SK-N-SH (cell line): ENCODE measurements around the gene PDHX. TPM values are rescaled to one million over a fixed set of nuclear protein-coding genes. Genes with fewer than 3 reads are reported as not detected.

Experiments
- CTCF ChIA-PET: fragments of 300-600, 350-600 bp; formaldehyde crosslinking; extraction: SDS; loops from one replicate; lab custom pipeline; 2021; lab: Yijun Ruan, JAX
- POLR2A ChIA-PET: fragments of 350-600 bp; sonication (Branson Sonifier 250); formaldehyde crosslinking; extraction: SDS; loops from one replicate; lab custom pipeline; 2020; ENCODE audit warnings: antibody characterized with exemption, inconsistent platforms; lab: Yijun Ruan, JAX
- DNase-seq: peaks from one replicate; pipeline ENCODE4 v3.0.0; 2012
- H2AFZ ChIP-seq: fragments of 200-600 bp; sonication (generic); 2 replicates; pipeline ENCODE4 v1.8.1; 2016; ENCODE audit warnings: antibody characterized with exemption, mild to moderate bottlenecking, low read depth
- H3F3A ChIP-seq: fragments of 200-600 bp; sonication (generic); replicated peaks from 2 replicates; pipeline ENCODE3; 2016; ENCODE audit warnings: antibody characterized with exemption, mild to moderate bottlenecking; ENCODE audit not compliant: insufficient read depth
- H3K27ac ChIP-seq, 2 experiments: fragments of 200-500 bp in 1 of 2; fragments of 200-600 bp in 1 of 2; sonication (Bioruptor generic) in 1 of 2; sonication (generic), shearing (Covaris generic) in 1 of 2; 2 replicates each; pipeline versions ENCODE4 v1.5.1 to v1.6.1; 2014 to 2016; ENCODE audit warnings: low read depth in 2 of 2, inconsistent platforms in 1 of 2, low read length in 1 of 2, mild to moderate bottlenecking in 1 of 2, mixed read lengths in 1 of 2
- H3K27me3 ChIP-seq: fragments of 200-600 bp; sonication (generic), shearing (Covaris generic); 2 replicates; pipeline ENCODE4 v1.6.1; 2016; ENCODE audit warnings: mixed run types; ENCODE audit not compliant: insufficient read depth
- H3K36me3 ChIP-seq, 2 experiments: fragments of 200-500 bp in 1 of 2; fragments of 200-600 bp in 1 of 2; sonication (Bioruptor generic) in 1 of 2; sonication (generic) in 1 of 2; replicated peaks in 1 of 2; 2 replicates each; pipeline versions ENCODE3 to v1.5.1; 2014 to 2016; ENCODE audit warnings: low read length in 1 of 2, mild to moderate bottlenecking in 1 of 2; ENCODE audit not compliant: insufficient read depth in 2 of 2, control insufficient read depth in 1 of 2
- H3K4me1 ChIP-seq, 2 experiments: fragments of 200-500 bp in 1 of 2; fragments of 200-600 bp in 1 of 2; sonication (Bioruptor generic) in 1 of 2; sonication (generic), shearing (Covaris generic) in 1 of 2; 2 replicates each; pipeline versions ENCODE4 v1.5.1 to v1.6.1; 2014 to 2016; ENCODE audit warnings: low read depth in 1 of 2, low read length in 1 of 2, mixed run types in 1 of 2; ENCODE audit not compliant: insufficient read depth in 2 of 2, control insufficient read depth in 1 of 2
- H3K4me2 ChIP-seq: fragments of 200-600 bp; sonication (generic), shearing (Covaris generic); 2 replicates; pipeline ENCODE4 v1.6.1; 2017; ENCODE audit warnings: mixed run types
- H3K4me3 ChIP-seq, 2 experiments: fragments of 200-500 bp in 1 of 2; fragments of 200-600 bp in 1 of 2; sonication (Bioruptor generic) in 1 of 2; sonication (generic), shearing (Covaris generic) in 1 of 2; 2 replicates each; pipeline versions ENCODE4 v1.5.1 to v1.8.1; 2014 to 2016; ENCODE audit warnings: low read depth in 2 of 2, inconsistent platforms in 1 of 2, low read length in 1 of 2, mild to moderate bottlenecking in 1 of 2, mixed read lengths in 1 of 2, moderate library complexity in 1 of 2
- H3K79me2 ChIP-seq: fragments of 200-600 bp; sonication (generic); 2 replicates; pipeline ENCODE4 v1.8.1; 2017; ENCODE audit warnings: mild to moderate bottlenecking; ENCODE audit not compliant: insufficient read depth
- H3K9ac ChIP-seq: fragments of 200-600 bp; sonication (generic); 2 replicates; pipeline ENCODE4 v1.6.1; 2017; ENCODE audit warnings: mixed run types
- H3K9me2 ChIP-seq: fragments of 200-600 bp; sonication (generic); 2 replicates; pipeline ENCODE4 v1.6.1; 2017; ENCODE audit warnings: mixed run types
- H3K9me3 ChIP-seq: fragments of 200-600 bp; sonication (generic); 2 replicates; pipeline ENCODE4 v1.6.1; 2017; ENCODE audit warnings: mixed run types, mild to moderate bottlenecking, moderate library complexity
- H4K20me1 ChIP-seq: fragments of 200-600 bp; sonication (generic); 2 replicates; pipeline ENCODE4 v1.6.1; 2017; ENCODE audit warnings: mild to moderate bottlenecking, mixed run types; ENCODE audit not compliant: insufficient read depth
- EP300 ChIP-seq, 2 experiments: IDR thresholded peaks; 2 replicates each; pipeline versions ENCODE4 v1.4.0 to v1.6.1; 2012; ENCODE audit warnings: borderline replicate concordance in 1 of 2, low read depth in 1 of 2, low read length in 1 of 2
- FOSL2 ChIP-seq: IDR thresholded peaks from 2 replicates; pipeline ENCODE4 v1.4.0; 2012; ENCODE audit warnings: low read depth, mild to moderate bottlenecking, moderate library complexity, borderline replicate concordance
- FOXJ3 ChIP-seq: sonication (generic); formaldehyde crosslinking; IDR thresholded peaks from 2 replicates; pipeline ENCODE4 v1.5.1; 2020; ENCODE audit warnings: mild to moderate bottlenecking, missing genetic modification reagents
- FOXM1 ChIP-seq: IDR thresholded peaks from 2 replicates; pipeline ENCODE4 v1.4.0; 2012; ENCODE audit warnings: low read depth, mild to moderate bottlenecking
- IRF3 ChIP-seq: fragments of 150-350 bp; IDR thresholded peaks from 2 replicates; pipeline ENCODE4 v1.6.1; 2016; ENCODE audit warnings: mild to moderate bottlenecking, low read depth, low read length
- JUND ChIP-seq: IDR thresholded peaks from 2 replicates; pipeline ENCODE4 v1.4.0; 2012
- MXI1 ChIP-seq: IDR thresholded peaks from 2 replicates; pipeline ENCODE4 v1.6.1; 2012; ENCODE audit warnings: mild to moderate bottlenecking, low read depth, low read length, improper control_type of control experiment
- PBX3 ChIP-seq: IDR thresholded peaks from 2 replicates; pipeline ENCODE4; 2012
- RCOR1 ChIP-seq: fragments of 150-350 bp; IDR thresholded peaks from 2 replicates; pipeline ENCODE4 v1.6.1; 2017; ENCODE audit warnings: antibody characterized with exemption, low read length
- RFX5 ChIP-seq: IDR thresholded peaks from 2 replicates; pipeline ENCODE4 v1.6.1; 2012; ENCODE audit warnings: mild to moderate bottlenecking, improper control_type of control experiment, low read length
- SIN3A ChIP-seq: IDR thresholded peaks from 2 replicates; pipeline ENCODE4 v1.6.1; 2012; ENCODE audit warnings: low read depth, mild to moderate bottlenecking, low read length, moderate library complexity, borderline replicate concordance
- TEAD4 ChIP-seq: IDR thresholded peaks from 2 replicates; pipeline ENCODE4 v1.4.0; 2012; ENCODE audit warnings: mild to moderate bottlenecking, borderline replicate concordance; ENCODE audit not compliant: insufficient read depth
- USF1 ChIP-seq: IDR thresholded peaks from 2 replicates; pipeline ENCODE4 v1.4.0; 2012; ENCODE audit warnings: low read depth, borderline replicate concordance
- USF2 ChIP-seq: fragments of 150-350 bp; IDR thresholded peaks from 2 replicates; pipeline ENCODE4 v1.6.1; 2017; ENCODE audit warnings: antibody characterized with exemption, low read length, low read depth, borderline replicate concordance
- YY1 ChIP-seq: IDR thresholded peaks from 2 replicates; pipeline ENCODE4 v1.4.0; 2012; ENCODE audit warnings: low read depth, mild to moderate bottlenecking
- WGBS: methylation state at CpG from one replicate; pipeline ENCODE4 v1.1.6; 2017; ENCODE audit warnings: low lambda C conversion rate; 5-methylcytosine and 5-hydroxymethylcytosine counted together
- polyA plus RNA-seq, 3 experiments: library from polyadenylated mRNA; depleted of rRNA; stranded (reverse); fragments of >200 nt; gene quantifications; 2 replicates each; pipeline ENCODE4 v1.2.3, GENCODE V29; 2012

PDHX gene
- polyA plus RNA-seq, 1 of the 3 experiments (the other 2 are of a cell fraction): 14.8 TPM

- POLR2A ChIA-PET: no interaction called here
Observed at GRCh38 chr11:34994854-34995253, 78.4 kb downstream of the PDHX start.

GRCh38 chr11:34996958-34997357 lies 80.5 kb downstream of the PDHX start:
- H3K9me3 ChIP-seq: no peaks in the 10 kb centered on the region
- CTCF ChIA-PET: interaction anchor here (1.1 to 3.1 kb wide), 6 partner anchors 250 to 415 kb away, joined by 3 to 22 read pairs (median 4); no protein-coding TSS in a partner anchor
- H3K4me1 ChIP-seq: peaks cover 0 to 16% of the 10 kb centered on the region in 2 experiments; a peak in 2 of 4 replicates
- no peak overlapping the region for H3K4me2 ChIP-seq
- no peaks in the 10 kb centered on the region for H4K20me1 ChIP-seq
- TF ChIP-seq EP300 (IDR thresholded peaks at IDR 0.05; ENCODE audit: borderline replicate concordance in 1 of 2, low read depth in 1 of 2, low read length in 1 of 2) (no peak), SIN3A (no peak), FOSL2 (no peak), FOXJ3 (CRISPR knock-in tag) (no peak), JUND (no peak), YY1 (no peak), RFX5 (no peak), IRF3 (no peak), USF1 (no peak), FOXM1 (no peak), MXI1 (no peak), USF2 (no peak), TEAD4 (no peak), RCOR1 (no peak), PBX3 (no peak)
- H3K4me3 ChIP-seq: no peak overlapping the region
- no peak overlapping the region for H3K9ac ChIP-seq
- peaks cover 23% of the 10 kb centered on the region for H3F3A ChIP-seq
- no peaks in the 10 kb centered on the region for H3K27me3 ChIP-seq
- no peaks in the 10 kb centered on the region for H3K9me2 ChIP-seq
- no peak overlapping the region for H2AFZ ChIP-seq
- no peak for DNase-seq
- peaks cover 11 to 25% of the 10 kb centered on the region in 2 experiments for H3K36me3 ChIP-seq
- WGBS: 90% methylated on average over 5 of the region's 5 CpGs
- peak overlapping the region in 1 of 2 experiments; percentile 79; a peak in 1 of 4 replicates for H3K27ac ChIP-seq
- POLR2A ChIA-PET: no interaction called here
- H3K79me2 ChIP-seq: no peaks in the 10 kb centered on the region

More at GRCh38 chr11:34994854-34995253, 78.4 kb downstream of the PDHX start:
- Histone ChIP-seq H3K4me3 (no peak overlapping the region), H3K79me2 (no peaks in the 10 kb centered on the region), H4K20me1 (no peaks in the 10 kb centered on the region), H3K4me1 (peaks cover 0 to 16% of the 10 kb centered on the region in 2 experiments; a peak in 2 of 4 replicates), H3K9me3 (no peaks in the 10 kb centered on the region), H3K36me3 (peaks cover 25 to 31% of the 10 kb centered on the region in 2 experiments), H3F3A (peaks cover 26% of the 10 kb centered on the region), H3K9me2 (no peaks in the 10 kb centered on the region), H3K9ac (no peak overlapping the region), H3K27ac (no peak overlapping the region), H3K27me3 (no peaks in the 10 kb centered on the region), H3K4me2 (no peak overlapping the region), H2AFZ (no peak overlapping the region)
- 94% methylated on average over 9 of the region's 9 CpGs for WGBS
- TF ChIP-seq PBX3: no peak
- DNase-seq: no peak
- CTCF ChIA-PET: interaction anchor here (0.8 to 1.1 kb wide), 5 partner anchors 10 to 408 kb away, joined by 3 to 5 read pairs (median 3); no protein-coding TSS in a partner anchor
